GM19351 (cell line): Measurements from ENCODE around the gene NKX1-1.
"Not testable (repeated sequence)": the region's sequence is repeated elsewhere in the genome, so short reads cannot be mapped to it uniquely, and the experiment has no call there.

Experiments
- ATAC-seq: cut with Tn5 transposase; IDR thresholded peaks from one replicate; pipeline ENCODE4 v1.9.1; 2021; ENCODE audit warnings: mild to moderate bottlenecking, moderate library complexity; ENCODE audit not compliant: unreplicated experiment

NKX1-1 gene

DNA sequence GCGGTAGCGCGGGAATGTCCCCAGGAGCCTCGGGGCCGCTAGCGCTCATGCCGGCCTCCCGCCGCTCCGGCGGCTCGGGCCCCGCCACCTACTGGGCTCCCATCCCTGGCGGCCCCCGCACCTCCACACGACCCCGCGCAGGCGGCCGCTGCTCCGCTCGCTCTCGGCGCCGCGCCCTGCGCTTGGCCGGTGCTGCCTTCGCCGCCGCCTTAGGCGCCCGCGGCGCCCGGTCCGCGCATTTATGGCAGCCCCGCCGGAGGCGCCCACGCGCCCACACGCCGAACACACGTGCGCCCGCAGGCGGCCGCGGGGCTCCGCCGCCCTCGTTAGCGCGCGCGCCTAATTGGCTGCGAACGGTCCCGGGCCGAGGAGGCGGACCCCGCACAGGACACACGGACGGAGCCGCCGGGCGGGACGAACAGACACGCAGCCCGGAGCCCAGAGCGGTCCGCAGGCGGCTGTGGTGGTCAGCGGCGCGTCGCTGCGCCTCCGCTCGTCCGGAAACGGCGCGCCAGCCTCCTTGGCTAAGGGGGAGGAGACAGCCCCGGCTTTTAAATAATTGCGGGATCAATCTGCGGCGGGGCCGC is at the start of gene NKX1-1:
TSS of gene NKX1-1 (minus strand) at position 49 of the 587 bp plus-strand sequence. CDS start at position 49, 0 bp downstream.
- no peak for ATAC-seq

DNA sequence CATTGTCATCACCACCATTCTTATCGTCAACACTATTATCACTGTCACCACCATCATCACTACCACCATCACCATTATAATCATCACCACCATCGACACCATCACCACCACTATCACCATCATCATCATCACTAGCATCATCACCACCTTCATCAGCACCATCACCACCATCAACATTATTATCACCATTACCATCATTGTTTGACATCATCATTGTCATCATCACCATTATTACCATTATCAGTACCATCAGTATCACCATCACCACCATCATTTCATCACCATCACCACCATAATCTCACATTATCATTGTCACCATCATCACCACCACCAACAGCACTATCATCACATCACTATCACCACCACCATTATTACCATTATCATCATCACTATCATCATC is 47.5 kb upstream of the NKX1-1 start:
- ATAC-seq, result no peak

DNA sequence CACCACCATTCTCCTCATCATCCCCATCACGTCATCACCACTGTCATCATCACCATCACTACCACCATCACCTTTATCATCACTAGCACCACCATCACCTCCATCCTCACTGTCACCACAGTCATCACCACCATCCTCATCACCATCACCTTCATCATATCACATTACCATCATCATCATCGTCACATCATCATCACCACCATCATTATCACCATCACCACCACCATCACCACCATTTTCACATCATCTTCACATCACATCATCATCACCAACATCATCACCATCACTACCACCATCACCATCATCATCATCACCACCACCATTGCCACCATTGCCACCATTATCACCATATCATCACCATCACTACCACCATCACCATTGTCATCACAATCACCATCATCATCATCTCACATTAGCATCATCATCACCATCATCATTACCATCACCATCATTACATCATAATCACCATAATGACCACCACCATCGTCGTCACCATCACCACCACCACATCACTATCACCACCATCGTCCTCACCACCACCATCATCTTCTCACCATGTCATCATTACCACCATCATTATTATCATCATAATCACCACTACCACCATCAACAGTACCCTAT is 46.3 kb upstream of the NKX1-1 start:
- ATAC-seq, result no peak

DNA sequence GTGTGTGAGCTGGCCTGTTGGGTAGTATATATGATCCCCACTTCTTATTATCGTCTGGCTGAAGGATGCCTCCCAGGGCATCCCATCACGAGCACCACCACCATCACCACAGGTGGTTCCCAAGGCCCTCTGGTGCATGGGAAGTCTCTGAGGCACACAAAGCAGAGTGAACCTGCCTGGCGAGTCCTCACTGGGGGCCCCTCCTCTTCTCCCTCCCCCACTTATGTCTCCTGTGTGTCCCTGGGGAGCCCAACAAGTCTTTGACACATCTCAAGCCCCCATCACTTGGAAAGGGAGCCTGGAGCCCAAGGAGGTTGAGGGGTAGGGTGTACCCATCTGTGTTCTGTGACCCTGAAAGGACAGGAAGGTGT is 45.5 kb upstream of the NKX1-1 start:
- no peak for ATAC-seq

DNA sequence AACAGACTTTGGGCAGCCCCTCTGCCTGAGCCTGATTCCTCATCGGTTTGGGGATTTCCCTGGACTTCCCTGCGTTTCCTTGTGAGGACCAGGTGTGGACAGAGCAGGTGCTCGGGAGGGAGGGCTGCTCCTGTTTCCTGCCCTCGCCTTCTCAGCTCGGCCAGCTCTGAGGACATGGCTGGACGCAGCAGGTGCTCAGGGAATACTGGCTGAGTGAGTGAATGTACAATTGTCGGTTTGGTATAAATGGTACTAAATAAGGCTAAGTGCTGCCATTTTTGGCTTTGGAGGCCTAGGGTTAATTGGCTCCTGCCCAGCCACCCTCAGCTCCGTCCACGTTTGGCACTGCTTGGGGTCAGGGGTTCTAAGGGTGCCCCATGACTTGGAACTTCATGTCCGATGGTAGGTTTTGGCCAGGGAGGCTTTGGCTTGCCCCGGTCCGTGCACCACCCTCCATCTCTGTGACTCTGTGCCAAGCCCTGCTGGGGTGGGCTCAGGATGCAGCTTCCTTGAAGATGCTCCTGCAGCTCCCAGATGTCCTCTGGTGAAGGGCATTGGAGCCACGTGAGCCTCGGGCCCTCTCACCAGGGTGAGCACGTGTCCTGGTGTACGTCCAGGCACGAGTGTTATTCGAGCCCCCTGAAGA is 45.0 kb upstream of the NKX1-1 start:
- no peak for ATAC-seq

DNA sequence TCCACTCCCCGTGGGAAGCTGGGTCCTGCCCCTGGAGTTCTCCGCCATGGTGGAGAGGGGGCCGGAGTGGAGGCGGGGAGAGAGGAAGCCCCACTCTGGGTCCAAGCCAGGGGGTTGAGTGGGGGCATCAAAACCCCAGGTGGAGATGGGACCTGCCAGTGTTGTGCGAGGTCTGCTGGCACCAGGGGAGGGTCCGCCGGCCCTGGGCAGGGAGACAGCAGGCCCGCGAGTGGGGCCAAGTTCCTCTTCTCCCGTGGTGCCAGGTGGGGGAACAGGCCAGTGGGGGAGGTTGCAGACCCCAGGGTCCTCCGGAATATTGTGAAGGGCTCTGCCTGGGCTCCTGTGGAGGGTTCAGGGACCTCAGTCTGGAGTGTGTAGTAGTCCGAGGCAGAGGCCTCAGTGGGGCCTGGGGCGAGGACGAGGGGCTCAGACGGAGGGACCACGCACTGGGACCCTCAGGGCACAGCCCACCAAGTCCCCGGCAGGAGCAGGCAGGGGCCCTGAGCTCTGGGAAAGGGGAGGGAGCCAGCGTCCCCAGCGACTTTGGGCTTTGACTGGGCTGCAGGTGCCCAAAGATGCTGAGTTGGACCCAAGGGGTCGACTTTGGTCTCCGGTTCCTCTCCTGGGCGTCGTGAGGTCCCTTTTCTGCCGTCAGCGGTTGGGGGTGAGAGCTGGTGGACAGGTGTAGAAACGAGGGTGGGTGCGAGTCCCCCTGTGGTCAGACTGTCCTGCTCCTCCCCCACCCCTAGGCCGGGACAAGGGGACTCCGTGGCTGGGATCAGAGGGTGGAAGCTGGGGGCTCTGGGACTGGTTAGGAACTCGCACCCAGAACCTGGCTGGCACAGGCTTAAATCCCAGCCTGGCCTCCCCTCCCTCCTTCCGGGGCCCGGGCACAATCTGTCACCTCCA is 43.8 kb upstream of the NKX1-1 start:
- no peak for ATAC-seq

DNA sequence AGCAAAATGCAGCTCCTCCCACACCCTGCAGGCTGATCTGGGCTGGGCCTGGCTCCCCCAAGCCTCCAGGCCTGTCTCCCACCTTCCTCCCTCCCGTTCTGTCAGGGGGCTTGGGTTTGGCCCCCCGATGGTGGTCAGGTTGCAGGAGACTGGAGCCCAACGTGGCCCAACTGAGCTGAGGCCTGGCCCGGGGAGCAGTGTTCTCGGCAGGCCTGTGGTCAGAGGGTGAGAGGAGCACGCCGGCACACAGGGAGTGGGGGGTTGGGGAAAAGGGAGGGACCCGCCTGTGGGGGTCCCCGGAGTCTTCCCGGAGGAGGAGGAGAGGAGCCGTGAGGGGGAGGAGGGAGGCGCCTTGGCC is 43.2 kb upstream of the NKX1-1 start:
- no peak for ATAC-seq

DNA sequence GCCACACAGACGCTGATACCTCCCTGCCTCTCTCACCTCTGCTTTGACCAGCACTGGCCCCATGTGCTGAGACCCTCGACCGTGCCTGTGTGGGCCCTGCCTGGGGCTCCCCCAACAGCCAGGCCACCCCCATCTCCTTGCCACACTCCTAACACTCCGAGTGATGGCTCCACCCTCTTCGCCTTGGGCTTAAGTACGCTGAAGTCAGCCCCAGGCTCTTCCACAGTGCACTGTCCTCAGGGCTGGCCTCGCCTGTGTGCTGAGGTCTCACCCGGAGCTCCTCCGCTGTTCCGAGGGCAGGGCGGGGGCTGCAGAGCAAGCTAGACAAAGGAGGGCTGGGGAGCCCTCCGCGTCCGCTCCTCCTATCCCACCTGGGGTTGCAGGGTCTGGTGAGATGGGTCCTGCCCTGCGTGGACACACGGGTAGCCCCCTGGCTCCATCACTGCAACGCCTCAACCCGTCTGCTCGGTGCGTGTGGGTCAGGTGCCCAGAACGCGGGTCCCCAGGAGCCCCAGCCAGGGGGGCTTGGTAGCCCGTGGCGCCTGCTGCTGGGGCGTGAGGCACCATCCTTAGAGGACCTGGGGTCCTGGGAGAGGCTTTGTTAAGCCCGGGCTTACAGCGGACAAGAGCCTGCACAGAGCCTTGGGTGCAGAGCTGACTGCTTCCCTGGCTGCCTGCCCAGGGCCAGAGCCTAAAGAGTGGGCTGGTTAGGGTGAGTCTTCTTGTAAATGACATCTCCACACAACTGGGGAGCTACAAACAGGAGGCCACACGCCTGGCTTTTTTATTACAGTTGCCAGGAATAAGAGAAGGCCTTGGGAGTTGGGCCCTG is 42.6 kb upstream of the NKX1-1 start:
- no peak for ATAC-seq

DNA sequence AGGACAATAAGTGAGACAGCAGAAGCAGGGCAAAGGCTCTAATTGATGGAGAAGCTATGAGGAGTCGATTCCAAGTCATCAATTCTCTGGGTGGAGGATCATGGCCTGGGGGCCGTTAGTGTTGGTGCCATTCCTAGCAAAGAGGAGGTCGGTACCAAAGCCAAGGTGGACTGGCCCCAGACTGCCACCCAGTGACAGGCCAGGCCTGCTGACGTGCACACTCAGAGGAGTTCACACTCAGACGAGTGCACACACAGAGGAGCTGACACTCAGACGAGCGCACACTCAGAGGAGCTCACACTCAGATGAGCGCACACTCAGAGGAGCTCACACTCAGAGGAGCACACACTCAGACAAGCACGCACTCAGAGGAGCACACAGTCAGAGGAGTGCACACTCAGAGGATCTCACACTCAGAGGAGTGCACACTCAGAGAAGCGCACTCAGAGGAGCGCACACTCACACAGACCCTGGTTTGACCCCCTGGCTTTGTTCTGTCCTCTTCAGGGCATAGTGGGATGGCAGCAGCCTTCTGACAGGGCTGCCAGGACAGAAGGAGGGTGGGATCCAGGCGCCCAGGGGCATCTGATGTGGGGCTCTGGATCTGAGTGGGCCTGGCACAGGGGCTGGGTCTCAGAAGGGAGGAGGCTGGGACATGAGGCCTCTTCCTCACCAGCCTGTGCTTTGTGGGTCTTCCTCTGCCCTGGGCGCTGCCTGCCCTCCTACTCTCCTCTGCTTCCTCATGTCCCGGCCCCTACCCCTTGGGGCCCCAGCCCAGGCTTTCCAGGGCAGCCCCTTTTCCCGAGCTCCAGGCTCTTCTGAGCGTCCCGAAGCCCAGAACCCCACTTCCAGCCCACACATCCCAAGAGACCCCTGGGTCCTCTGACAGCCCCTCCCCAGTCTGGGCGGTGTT is 41.7 kb upstream of the NKX1-1 start:
- no peak for ATAC-seq

DNA sequence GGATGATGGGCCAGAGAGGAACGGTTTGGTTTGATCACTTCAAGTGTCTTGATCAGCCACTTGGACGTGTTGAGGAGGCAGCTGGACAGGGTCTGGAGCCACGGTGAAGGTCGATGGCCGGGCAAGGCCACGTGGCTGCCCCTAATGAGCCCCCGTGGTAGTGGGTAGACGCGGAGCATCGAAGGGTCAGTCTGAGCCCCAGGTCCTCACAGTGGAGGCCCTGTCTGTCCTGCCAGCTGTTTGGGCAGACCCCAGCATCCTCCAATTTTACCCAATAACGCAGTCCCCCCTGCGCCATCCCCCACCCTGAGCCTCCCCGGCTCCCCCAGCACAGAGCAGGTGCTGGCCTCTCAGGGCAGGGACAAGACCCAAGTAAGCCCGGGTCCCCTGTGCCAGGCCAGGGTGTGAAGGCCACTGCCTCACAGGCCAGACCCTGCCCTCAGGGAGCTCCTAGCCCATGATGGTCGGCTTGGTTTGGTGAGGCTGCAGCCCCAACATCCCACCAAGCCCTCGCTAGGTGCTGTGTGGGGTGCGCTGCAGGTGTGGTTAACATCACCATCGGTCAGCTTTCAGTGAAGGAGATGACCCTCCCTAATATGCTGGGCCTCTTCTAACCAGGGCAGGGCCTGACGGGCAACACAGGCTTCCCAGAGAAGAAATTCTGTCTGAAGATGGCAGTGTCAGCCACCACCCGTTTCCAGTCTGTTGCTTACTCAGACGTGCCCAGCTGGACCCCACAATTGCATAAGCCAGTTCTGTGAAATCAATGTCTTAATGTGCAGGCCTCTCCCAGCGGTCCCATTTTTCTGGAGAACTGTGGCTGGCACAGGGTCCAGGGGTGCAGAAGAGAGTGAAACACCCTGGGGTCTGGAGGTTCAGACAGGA is 40.5 kb upstream of the NKX1-1 start:
- ATAC-seq, result no peak

DNA sequence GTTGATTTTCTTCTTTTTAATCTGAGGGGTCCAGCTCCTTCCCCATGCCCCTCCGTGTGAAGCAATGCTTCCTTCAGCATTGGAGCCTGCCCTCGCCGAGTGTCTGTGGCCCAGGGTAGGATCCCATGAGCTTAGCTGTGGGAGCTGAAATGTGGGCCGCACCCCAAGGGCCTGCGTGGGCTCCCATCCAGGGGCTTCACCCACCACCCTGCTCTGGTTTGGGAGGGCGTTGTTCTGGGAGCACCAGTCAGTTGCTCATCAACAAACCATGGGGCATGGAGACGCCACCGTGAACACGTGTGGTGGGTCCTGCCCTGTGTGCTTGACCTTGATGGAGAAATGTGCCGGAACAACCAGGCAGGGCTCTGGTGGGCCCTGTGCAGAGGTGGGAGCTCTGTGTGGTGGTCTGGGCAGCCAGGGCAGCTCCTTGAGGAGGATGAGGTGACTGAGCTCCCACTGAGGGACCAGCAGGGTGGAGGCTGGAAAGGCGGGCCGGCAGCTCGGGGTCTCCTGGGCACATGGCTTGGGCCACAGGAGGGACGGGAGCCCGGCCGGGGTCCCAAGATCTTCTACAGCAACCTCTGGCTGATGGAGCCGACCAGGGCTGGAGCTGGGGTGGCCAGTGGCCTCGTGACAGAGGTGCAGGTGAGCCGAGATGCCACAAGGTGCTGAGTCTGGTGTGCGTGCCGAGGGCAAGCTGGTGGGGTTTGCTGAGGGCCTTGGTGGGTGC is 39.6 kb upstream of the NKX1-1 start:
- ATAC-seq, result no peak

DNA sequence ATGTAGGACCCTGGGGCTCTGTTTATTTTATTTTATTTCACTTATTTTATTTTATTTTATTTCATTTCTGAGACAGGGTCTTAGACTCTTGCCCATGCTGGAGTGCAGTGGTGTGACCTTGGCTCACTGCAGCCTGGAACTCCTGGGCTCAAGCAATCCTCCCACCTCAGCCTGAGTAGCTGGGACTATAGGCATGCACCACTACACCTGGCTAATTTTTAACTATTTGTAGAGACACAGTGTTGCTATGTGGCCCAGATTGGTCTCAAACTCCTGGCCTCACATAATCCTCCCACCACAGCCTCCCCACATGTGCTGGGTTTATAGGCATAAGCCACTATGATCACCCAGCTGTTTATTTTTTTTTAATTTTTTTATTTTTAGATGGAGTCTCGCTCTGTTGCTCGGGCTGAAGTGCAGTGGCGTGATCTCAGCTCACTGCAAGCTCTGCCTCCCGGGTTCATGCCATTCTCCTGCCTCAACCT is 37.5 kb upstream of the NKX1-1 start:
- not testable (repeated sequence) for ATAC-seq

DNA sequence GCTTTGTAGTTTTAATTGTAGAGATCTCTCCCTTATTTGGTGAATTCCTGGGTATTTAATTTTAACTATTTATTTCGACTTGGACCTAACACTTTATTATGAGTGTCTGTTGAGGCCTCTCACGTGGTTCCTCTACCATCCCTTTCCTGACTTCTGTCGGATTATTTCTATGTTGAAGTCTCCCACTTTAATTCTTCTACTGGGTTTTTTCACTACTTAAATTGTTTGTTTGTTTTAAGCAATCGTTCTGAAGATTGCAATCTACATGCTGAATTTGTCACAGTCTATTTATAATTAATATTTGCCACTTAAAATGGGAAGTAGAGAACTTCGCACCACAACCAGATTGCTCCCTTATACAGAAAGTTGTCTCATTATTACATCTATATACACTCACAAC is 20.8 kb upstream of the NKX1-1 start:
- no peak for ATAC-seq

DNA sequence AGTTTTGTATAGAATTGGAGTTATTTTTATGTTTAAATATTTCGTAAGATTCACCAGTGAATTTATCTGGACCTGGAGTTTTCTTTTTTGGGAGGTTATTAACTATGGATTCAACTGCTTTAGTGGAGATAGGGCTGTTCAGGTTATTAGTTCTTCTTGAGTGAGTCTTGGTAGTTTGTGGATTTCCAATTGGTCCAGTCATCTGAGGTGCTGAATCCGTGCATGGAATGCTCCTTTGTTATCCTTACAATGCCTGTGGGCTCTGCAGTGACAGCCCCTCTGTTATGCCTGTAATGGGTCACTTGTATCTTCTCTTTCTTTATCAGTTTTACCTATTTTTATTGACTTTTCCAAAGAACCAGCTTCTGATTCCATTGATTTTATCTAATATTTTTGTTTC is 15.4 kb upstream of the NKX1-1 start:
- no peak for ATAC-seq

DNA sequence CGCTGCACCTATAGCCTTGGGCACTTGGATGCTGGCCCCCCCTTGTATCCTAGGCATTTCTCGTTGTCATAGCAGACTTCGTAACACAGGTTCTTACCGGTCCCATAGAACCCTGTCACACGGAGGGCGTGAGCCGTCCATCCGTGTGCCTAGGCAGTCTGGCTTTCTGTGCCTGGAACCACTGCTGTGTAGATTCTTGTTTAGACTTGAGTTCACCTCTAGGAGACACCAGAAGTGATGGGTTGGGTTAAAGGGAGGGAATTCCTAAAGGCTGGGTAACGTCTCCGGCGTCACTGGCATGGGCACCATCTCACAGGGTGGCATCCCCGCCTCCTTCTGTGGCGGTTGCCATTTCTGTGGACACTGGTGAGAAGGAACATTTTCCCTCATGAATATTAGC is 13.5 kb upstream of the NKX1-1 start:
- no peak for ATAC-seq

DNA sequence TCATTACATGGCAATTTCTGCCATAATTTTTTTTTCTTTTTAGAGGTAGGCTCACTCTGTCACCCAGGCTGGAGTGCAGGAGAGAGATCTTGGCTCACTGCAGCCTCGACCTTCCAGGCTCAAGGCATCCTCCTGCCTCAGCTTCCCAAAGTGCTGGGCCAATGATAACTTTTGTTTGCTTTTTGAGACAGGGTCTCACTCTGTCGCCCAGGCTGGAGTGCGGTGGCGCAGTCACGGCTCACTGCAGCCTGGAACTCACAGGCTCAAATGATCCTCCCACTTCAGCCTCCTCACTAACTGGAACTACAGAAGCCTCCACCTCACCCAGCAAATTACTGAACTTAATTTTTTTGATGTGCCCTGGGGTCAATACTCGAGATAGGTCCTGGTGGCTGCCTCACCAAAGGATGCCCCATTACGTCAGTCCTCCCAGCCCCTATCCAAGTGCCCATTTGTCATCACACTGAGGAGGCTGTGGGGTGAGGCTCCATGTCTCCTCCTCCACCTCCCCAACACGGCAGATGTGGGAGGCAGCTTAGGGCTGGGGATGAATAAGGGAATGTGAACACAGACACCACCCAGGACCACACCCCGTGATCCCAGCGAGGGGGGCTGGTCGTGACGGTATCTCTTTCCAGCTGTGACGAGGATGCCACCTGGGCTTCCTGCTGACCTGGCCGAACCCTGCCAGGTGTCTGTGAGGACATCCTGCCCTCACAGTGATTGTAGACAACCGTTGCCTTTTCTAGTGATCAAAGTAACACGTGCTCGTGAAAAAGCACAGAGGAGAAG is 12.4 kb upstream of the NKX1-1 start:
- ATAC-seq, result no peak
